Loucy (cell line): ENCODE results near the gene WDFY1.

Source experiments
- H2AFZ ChIP-seq: fragments of 200-600 bp; sonication (generic); 2 replicates; pipeline ENCODE4 v1.6.0; 2016; ENCODE audit warnings: antibody characterized with exemption, mild to moderate bottlenecking, low read length, moderate library complexity
- H3F3A ChIP-seq: fragments of 200-600 bp; 2 replicates; pipeline ENCODE4 v1.6.0; 2016; ENCODE audit warnings: antibody characterized with exemption, low read depth, mild to moderate bottlenecking
- H3K27me3 ChIP-seq: fragments of 200-600 bp; sonication (generic); 2 replicates; pipeline ENCODE4 v1.6.1; 2014; ENCODE audit warnings: low read length, mild to moderate bottlenecking; ENCODE audit not compliant: insufficient read depth, poor library complexity, severe bottlenecking
- H3K36me3 ChIP-seq: fragments of 200-600 bp; sonication (generic); 2 replicates; pipeline ENCODE4 v1.6.1; 2016; ENCODE audit warnings: low read length; ENCODE audit not compliant: insufficient read depth
- H3K4me1 ChIP-seq: fragments of 200-600 bp; sonication (generic); 2 replicates; pipeline ENCODE4 v1.5.1; 2014; ENCODE audit warnings: low read length, mild to moderate bottlenecking; ENCODE audit not compliant: insufficient read depth, poor library complexity, severe bottlenecking
- H3K4me2 ChIP-seq: fragments of 200-600 bp; sonication (generic); 2 replicates; pipeline ENCODE4 v1.6.0; 2014; ENCODE audit warnings: antibody characterized with exemption, low read length, low read depth, mild to moderate bottlenecking; ENCODE audit not compliant: poor library complexity, severe bottlenecking
- H3K4me3 ChIP-seq: fragments of 200-600 bp; sonication (generic); 2 replicates; pipeline ENCODE4 v1.5.1; 2014; ENCODE audit warnings: low read length, mild to moderate bottlenecking, mixed read lengths; ENCODE audit not compliant: poor library complexity, severe bottlenecking
- H3K79me2 ChIP-seq: fragments of 200-600 bp; sonication (generic); 2 replicates; pipeline ENCODE4 v1.6.1; 2014; ENCODE audit warnings: low read length; ENCODE audit not compliant: insufficient read depth
- H3K9ac ChIP-seq: fragments of 200-600 bp; sonication (generic); 2 replicates; pipeline ENCODE4 v1.6.0; 2014; ENCODE audit warnings: mild to moderate bottlenecking, low read depth, low read length, moderate library complexity; ENCODE audit not compliant: poor library complexity, severe bottlenecking
- H3K9me2 ChIP-seq: fragments of 200-600 bp; sonication (generic); replicated peaks from 2 replicates; pipeline ENCODE4 v1.6.1; 2016; ENCODE audit warnings: low read depth, low read length, mixed read lengths
- H3K9me3 ChIP-seq: fragments of 200-600 bp; sonication (generic); 2 replicates; pipeline ENCODE4 v1.6.1; 2014; ENCODE audit warnings: mild to moderate bottlenecking, antibody characterized with exemption, low read length, low read depth; ENCODE audit not compliant: insufficient read depth
- H4K20me1 ChIP-seq: fragments of 200-600 bp; sonication (generic); 2 replicates; pipeline ENCODE4 v1.6.0; 2014; ENCODE audit warnings: antibody characterized with exemption, low read length, mild to moderate bottlenecking; ENCODE audit not compliant: insufficient read depth, poor library complexity, severe bottlenecking
- CTCF ChIP-seq: fragments of 200-600 bp; sonication (generic); conservative IDR thresholded peaks from 2 replicates; pipeline ENCODE4 v1.5.1; 2014; ENCODE audit warnings: mild to moderate bottlenecking, antibody characterized with exemption, low read length
- EZH2phosphoT487 ChIP-seq: fragments of 200-600 bp; IDR thresholded peaks from 2 replicates; pipeline ENCODE4 v1.6.1; 2018; ENCODE audit warnings: antibody characterized with exemption, mild to moderate bottlenecking, moderate library complexity, borderline replicate concordance

Gene WDFY1

GRCh38 chr2:223847410-223847809, 97.7 kb downstream of the WDFY1 start:
- Histone ChIP-seq H2AFZ (no peak overlapping the region), H3K36me3 (no peaks in the 10 kb centered on the region), H3K79me2 (no peaks in the 10 kb centered on the region), H3F3A (no peaks in the 10 kb centered on the region), H4K20me1 (no peaks in the 10 kb centered on the region), H3K27me3 (no peaks in the 10 kb centered on the region), H3K4me3 (no peak overlapping the region), H3K9me2 (no peaks in the 10 kb centered on the region), H3K4me2 (no peak overlapping the region), H3K9ac (no peak overlapping the region), H3K9me3 (0 out of 2 replicates have a peak, but pooled peaks cover 4% of the 10 kb centered on the region), H3K4me1 (peaks cover 6% of the 10 kb centered on the region)
- TF ChIP-seq EZH2phosphoT487 (no peak), CTCF (no peak)

GRCh38 chr2:223846515-223846914, 98.6 kb downstream of the WDFY1 start:
- Histone ChIP-seq H3K9me3 (0 out of 2 replicates have a peak, but pooled peaks cover 4% of the 10 kb centered on the region), H3K36me3 (no peaks in the 10 kb centered on the region), H4K20me1 (no peaks in the 10 kb centered on the region), H3K9me2 (no peaks in the 10 kb centered on the region), H3K4me1 (peaks cover 6% of the 10 kb centered on the region), H2AFZ (no peak overlapping the region), H3K4me3 (no peak overlapping the region), H3K27me3 (no peaks in the 10 kb centered on the region), H3K79me2 (no peaks in the 10 kb centered on the region), H3F3A (no peaks in the 10 kb centered on the region), H3K4me2 (no peak overlapping the region), H3K9ac (no peak overlapping the region)
- TF ChIP-seq CTCF (no peak), EZH2phosphoT487 (no peak)

GRCh38 chr2:223841436-223842190, 103.5 kb downstream of the WDFY1 start:
- TF ChIP-seq EZH2phosphoT487 (no peak), CTCF (no peak)
- Histone ChIP-seq H3K36me3 (no peaks in the 10 kb centered on the region), H3K4me3 (no peak overlapping the region), H3K79me2 (no peaks in the 10 kb centered on the region), H3K9me2 (no peaks in the 10 kb centered on the region), H3K4me2 (no peak overlapping the region), H3K9me3 (no peaks in the 10 kb centered on the region), H3K27me3 (no peaks in the 10 kb centered on the region), H3F3A (no peaks in the 10 kb centered on the region), H2AFZ (no peak overlapping the region), H3K4me1 (peaks cover 8% of the 10 kb centered on the region), H3K9ac (no peak overlapping the region), H4K20me1 (no peaks in the 10 kb centered on the region)
